GM19467 (cell line): ENCODE measurements around the gene FAM107B.
A peak's percentile ranks its signal among the peaks of the same experiment; 100 is the strongest.

Experiments
- ATAC-seq: cut with Tn5 transposase; IDR thresholded peaks from one replicate; pipeline ENCODE4 v1.9.1; 2021; ENCODE audit warnings: mild to moderate bottlenecking, moderate library complexity; ENCODE audit not compliant: unreplicated experiment

The FAM107B gene

GRCh38 chr10:14779001-14779651 is 4.4 kb upstream of the FAM107B start:
- no peak for ATAC-seq

GRCh38 chr10:14776546-14776945 is 1.8 kb upstream of the FAM107B start:
- ATAC-seq = no peak

GRCh38 chr10:14775656-14776055 is 959 bp upstream of the FAM107B start:
- ATAC-seq = no peak

- ATAC-seq = no peak
Observed at GRCh38 chr10:14774214-14774580, 500 bp downstream of the FAM107B start.

GRCh38 chr10:14773551-14774213 is 1.0 kb downstream of the FAM107B start:
- no peak for ATAC-seq

GRCh38 chr10:14772399-14772798 is 2.3 kb downstream of the FAM107B start:
- no peak for ATAC-seq

GRCh38 chr10:14770927-14771326 is 3.8 kb downstream of the FAM107B start:
- no peak for ATAC-seq

- ATAC-seq = no peak
Observed at GRCh38 chr10:14761372-14761771, 13.3 kb downstream of the FAM107B start.

GRCh38 chr10:14758994-14759664 is 15.6 kb downstream of the FAM107B start:
- ATAC-seq = no peak

- no peak for ATAC-seq
Observed at GRCh38 chr10:14758451-14758850, 16.2 kb downstream of the FAM107B start.

GRCh38 chr10:14757986-14758385 is 16.7 kb downstream of the FAM107B start:
- ATAC-seq = no peak

- ATAC-seq = no peak
Observed at GRCh38 chr10:14757394-14757793, 17.3 kb downstream of the FAM107B start.

- no peak for ATAC-seq
Observed at GRCh38 chr10:14753441-14753840, 21.3 kb downstream of the FAM107B start.

GRCh38 chr10:14751921-14752320 is 22.8 kb downstream of the FAM107B start:
- ATAC-seq = no peak

- no peak for ATAC-seq
Observed at GRCh38 chr10:14751014-14751896, 23.4 kb downstream of the FAM107B start.

- ATAC-seq = no peak
Observed at GRCh38 chr10:14749070-14749809, 25.5 kb downstream of the FAM107B start.

- no peak for ATAC-seq
Observed at GRCh38 chr10:14748441-14748840, 26.3 kb downstream of the FAM107B start.

- peak; percentile 69 for ATAC-seq
Observed at GRCh38 chr10:14742815-14743214, 31.9 kb downstream of the FAM107B start.

GRCh38 chr10:14742382-14742781 is 32.3 kb downstream of the FAM107B start:
- ATAC-seq = no peak

GRCh38 chr10:14740684-14741247 is 33.9 kb downstream of the FAM107B start:
- ATAC-seq = no peak
